Measurements from ENCODE around the gene HSPB8. TPM values are rescaled to one million over a fixed set of nuclear protein-coding genes. Genes with fewer than 3 reads are reported as not detected.

The HSPB8 gene
- polyA plus RNA-seq, 1 donor (not counting 4 experiments of a cell fraction or from before 2014, with no cell fraction given) = 3.0 TPM

DNA sequence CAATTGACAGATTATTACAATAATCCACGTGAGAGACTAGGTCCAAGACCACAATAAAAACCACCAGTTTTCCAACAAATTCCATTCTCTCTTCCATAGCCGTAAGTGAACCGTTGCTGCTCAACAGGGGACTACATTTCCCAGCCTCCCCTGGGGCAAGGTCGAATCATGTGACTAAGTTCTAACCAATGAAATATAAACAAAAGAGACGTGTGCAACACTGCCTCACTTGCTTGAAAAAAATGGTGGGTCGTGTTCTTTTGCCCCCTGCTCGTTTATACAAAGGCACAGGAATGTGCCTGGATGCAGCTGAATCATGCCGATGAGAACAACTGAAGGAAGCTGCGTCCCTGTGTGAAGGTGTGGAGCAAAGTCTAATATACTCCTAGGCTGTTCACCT is 51.1 kb downstream of the HSPB8 start:
- H3K27me3 ChIP-seq (ENCODE audit: control insufficient read depth, extremely low read depth, insufficient read depth, low read length) = no peaks in the 10 kb centered on the region
- DNase-seq (ENCODE audit: low read depth, low spot score) = no peak
- no peaks in the 10 kb centered on the region for H3K36me3 ChIP-seq (ENCODE audit: control insufficient read depth in 2 of 2, extremely low read depth in 1 of 2, insufficient read depth in 2 of 2, low read length in 2 of 2)
- no peaks in the 10 kb centered on the region for H3K9me1 ChIP-seq (ENCODE audit: control insufficient read depth, extremely low read depth, insufficient read depth, low read length)
- H3K4me2 ChIP-seq (ENCODE audit: control insufficient read depth, extremely low read depth, insufficient read depth, low read depth, low read length) = no peak overlapping the region
- TF ChIP-seq EZH2 (IDR thresholded peaks at IDR 0.05; ENCODE audit: low read length) = no peak
- no peak for TF ChIP-seq CTCF (optimal IDR thresholded peaks at IDR 0.05 in 1 of 3, IDR thresholded peaks at IDR 0.05 in 1 of 3, conservative IDR thresholded peaks at IDR 0.05 in 1 of 3; ENCODE audit: extremely low read depth in 1 of 3, insufficient read depth in 2 of 3, low read length in 3 of 3)
- no peak overlapping the region for H3K9ac ChIP-seq (ENCODE audit: control insufficient read depth, extremely low read depth, insufficient read depth, low read length)
- H3K4me3 ChIP-seq (ENCODE audit: control insufficient read depth in 2 of 3, extremely low read depth in 1 of 3, insufficient read depth in 2 of 3, low read depth in 1 of 3, low read length in 3 of 3) = no peak overlapping the region
- H3K4me1 ChIP-seq (ENCODE audit: control insufficient read depth, extremely low read depth, insufficient read depth, low read length) = no peaks in the 10 kb centered on the region
- no peak overlapping the region for H2AFZ ChIP-seq (ENCODE audit: control insufficient read depth, low read length)
- no peak overlapping the region for H3K27ac ChIP-seq (ENCODE audit: control insufficient read depth, insufficient read depth, low read length)
- no peak for FAIRE-seq
- H4K20me1 ChIP-seq (ENCODE audit: control insufficient read depth, extremely low read depth, insufficient read depth, low read length) = no peaks in the 10 kb centered on the region
- no peaks in the 10 kb centered on the region for H3K79me2 ChIP-seq (ENCODE audit: control insufficient read depth, insufficient read depth, low read length)
- dilution Hi-C loops (cut with MboI; ENCODE audit: extremely low pct_ligation_motif_present, low sequenced_read_pairs) = no loop called here
- no peaks in the 10 kb centered on the region for H3K9me3 ChIP-seq (ENCODE audit: control insufficient read depth, low read depth, low read length)

DNA sequence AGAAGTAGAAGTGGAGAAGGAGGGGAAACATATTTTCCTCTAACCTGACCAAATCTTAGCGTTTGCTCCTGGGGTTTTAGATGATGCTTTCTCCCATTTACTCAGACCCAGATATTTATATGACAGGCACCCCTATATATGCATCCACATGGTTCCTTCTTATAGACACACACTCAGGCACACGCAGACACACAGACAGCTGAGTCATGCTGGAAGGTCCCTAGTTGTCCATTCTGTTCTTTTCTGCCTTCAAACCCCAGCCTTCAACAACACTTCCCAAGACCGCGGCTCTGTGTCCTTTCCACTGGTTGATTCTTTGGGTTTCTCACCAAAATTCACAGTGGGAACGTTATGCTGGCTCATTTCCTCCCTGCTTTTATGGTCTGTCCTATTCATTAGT is 52.1 kb downstream of the HSPB8 start:
- Histone ChIP-seq H4K20me1 (ENCODE audit: control insufficient read depth, extremely low read depth, insufficient read depth, low read length) (no peaks in the 10 kb centered on the region), H2AFZ (ENCODE audit: control insufficient read depth, low read length) (no peak overlapping the region), H3K4me3 (ENCODE audit: control insufficient read depth in 2 of 3, extremely low read depth in 1 of 3, insufficient read depth in 2 of 3, low read depth in 1 of 3, low read length in 3 of 3) (no peak overlapping the region), H3K79me2 (ENCODE audit: control insufficient read depth, insufficient read depth, low read length) (no peaks in the 10 kb centered on the region), H3K27ac (ENCODE audit: control insufficient read depth, insufficient read depth, low read length) (no peak overlapping the region), H3K4me2 (ENCODE audit: control insufficient read depth, extremely low read depth, insufficient read depth, low read depth, low read length) (no peak overlapping the region), H3K27me3 (ENCODE audit: control insufficient read depth, extremely low read depth, insufficient read depth, low read length) (no peaks in the 10 kb centered on the region), H3K36me3 (ENCODE audit: control insufficient read depth in 2 of 2, extremely low read depth in 1 of 2, insufficient read depth in 2 of 2, low read length in 2 of 2) (no peaks in the 10 kb centered on the region), H3K4me1 (ENCODE audit: control insufficient read depth, extremely low read depth, insufficient read depth, low read length) (no peaks in the 10 kb centered on the region), H3K9ac (ENCODE audit: control insufficient read depth, extremely low read depth, insufficient read depth, low read length) (no peak overlapping the region), H3K9me3 (ENCODE audit: control insufficient read depth, low read depth, low read length) (no peaks in the 10 kb centered on the region), H3K9me1 (ENCODE audit: control insufficient read depth, extremely low read depth, insufficient read depth, low read length) (no peaks in the 10 kb centered on the region)
- DNase-seq (ENCODE audit: low read depth, low spot score) = no peak
- TF ChIP-seq EZH2 (IDR thresholded peaks at IDR 0.05; ENCODE audit: low read length) (no peak), CTCF (optimal IDR thresholded peaks at IDR 0.05 in 1 of 3, IDR thresholded peaks at IDR 0.05 in 1 of 3, conservative IDR thresholded peaks at IDR 0.05 in 1 of 3; ENCODE audit: extremely low read depth in 1 of 3, insufficient read depth in 2 of 3, low read length in 3 of 3) (no peak)
- FAIRE-seq = no peak
- dilution Hi-C loops (cut with MboI; ENCODE audit: extremely low pct_ligation_motif_present, low sequenced_read_pairs) = no loop called here

All from keratinocyte (primary cell).